ENCODE measurements around the gene CADM1.
A peak's percentile ranks its signal among the peaks of the same experiment; 100 is the strongest.

Gene CADM1

DNA sequence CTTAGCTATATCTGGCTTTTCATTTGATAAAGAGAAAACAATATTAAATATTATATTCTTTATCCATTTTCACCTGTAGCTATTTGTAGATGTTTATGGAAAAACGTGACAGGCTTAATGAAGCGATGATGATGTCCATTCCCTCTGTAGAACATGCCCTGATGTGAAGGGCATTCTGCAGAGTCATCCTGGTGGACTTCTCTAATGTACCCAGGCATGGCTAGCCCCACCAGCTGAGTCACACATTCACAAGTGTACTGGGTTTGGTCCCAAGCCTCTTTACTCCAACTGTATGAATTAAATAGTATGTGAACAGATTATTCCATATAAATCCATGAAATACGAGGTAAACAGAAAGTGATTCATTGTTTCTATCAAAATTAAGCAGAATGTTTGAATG, 139.3 kb downstream of the CADM1 start:
- in situ Hi-C loops (cut with HindIII; ENCODE audit: low sequenced_read_pairs) = no loop called here
- no peak overlapping the region for H3K4me3 ChIP-seq (ENCODE audit: low read depth, low read length)
- DNase-seq (ENCODE audit: low read depth) = no peak
- TF ChIP-seq, protein P1, sequence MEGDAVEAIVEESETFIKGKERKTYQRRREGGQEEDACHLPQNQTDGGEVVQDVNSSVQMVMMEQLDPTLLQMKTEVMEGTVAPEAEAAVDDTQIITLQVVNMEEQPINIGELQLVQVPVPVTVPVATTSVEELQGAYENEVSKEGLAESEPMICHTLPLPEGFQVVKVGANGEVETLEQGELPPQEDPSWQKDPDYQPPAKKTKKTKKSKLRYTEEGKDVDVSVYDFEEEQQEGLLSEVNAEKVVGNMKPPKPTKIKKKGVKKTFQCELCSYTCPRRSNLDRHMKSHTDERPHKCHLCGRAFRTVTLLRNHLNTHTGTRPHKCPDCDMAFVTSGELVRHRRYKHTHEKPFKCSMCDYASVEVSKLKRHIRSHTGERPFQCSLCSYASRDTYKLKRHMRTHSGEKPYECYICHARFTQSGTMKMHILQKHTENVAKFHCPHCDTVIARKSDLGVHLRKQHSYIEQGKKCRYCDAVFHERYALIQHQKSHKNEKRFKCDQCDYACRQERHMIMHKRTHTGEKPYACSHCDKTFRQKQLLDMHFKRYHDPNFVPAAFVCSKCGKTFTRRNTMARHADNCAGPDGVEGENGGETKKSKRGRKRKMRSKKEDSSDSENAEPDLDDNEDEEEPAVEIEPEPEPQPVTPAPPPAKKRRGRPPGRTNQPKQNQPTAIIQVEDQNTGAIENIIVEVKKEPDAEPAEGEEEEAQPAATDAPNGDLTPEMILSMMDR (IDR thresholded peaks at IDR 0.05; ENCODE audit: low read depth, low read length, missing control alignments) = no peak

- no peak overlapping the region for H3K4me3 ChIP-seq (ENCODE audit: low read depth, low read length)
- in situ Hi-C loops (cut with HindIII; ENCODE audit: low sequenced_read_pairs) = no loop called here
- TF ChIP-seq, protein P1 (IDR thresholded peaks at IDR 0.05; ENCODE audit: low read depth, low read length, missing control alignments) = no peak
- DNase-seq (ENCODE audit: low read depth) = no peak
Observed at GRCh38 chr11:115363921-115364320, 140.3 kb downstream of the CADM1 start.

- DNase-seq (ENCODE audit: low read depth) = no peak
- in situ Hi-C loops (cut with HindIII; ENCODE audit: low sequenced_read_pairs) = no loop called here
- no peak overlapping the region for H3K4me3 ChIP-seq (ENCODE audit: low read depth, low read length)
- TF ChIP-seq, protein P1 (IDR thresholded peaks at IDR 0.05; ENCODE audit: low read depth, low read length, missing control alignments) = no peak
Observed at GRCh38 chr11:115363426-115363825, 140.8 kb downstream of the CADM1 start.

DNA sequence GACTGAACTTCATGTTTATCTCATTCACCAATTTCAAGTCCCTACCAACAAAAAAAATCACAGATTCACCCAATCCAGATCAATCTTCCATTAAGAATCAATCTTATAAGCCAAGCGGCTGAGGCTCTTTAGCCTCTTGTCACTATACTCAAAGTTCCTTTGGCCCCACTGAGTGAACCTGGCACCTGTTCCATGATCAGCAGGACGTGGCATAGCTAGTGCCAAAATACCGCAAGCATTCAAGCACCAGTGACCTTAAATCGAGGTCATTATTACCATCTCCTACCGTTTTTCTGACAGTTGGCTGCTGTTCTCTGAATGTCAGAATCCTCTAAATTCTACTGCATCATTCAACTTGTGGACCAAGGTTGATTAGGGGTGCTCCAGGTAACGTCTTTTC, 141.2 kb downstream of the CADM1 start:
- DNase-seq (ENCODE audit: low read depth) = no peak
- TF ChIP-seq, protein P1 (IDR thresholded peaks at IDR 0.05; ENCODE audit: low read depth, low read length, missing control alignments) = no peak

DNA sequence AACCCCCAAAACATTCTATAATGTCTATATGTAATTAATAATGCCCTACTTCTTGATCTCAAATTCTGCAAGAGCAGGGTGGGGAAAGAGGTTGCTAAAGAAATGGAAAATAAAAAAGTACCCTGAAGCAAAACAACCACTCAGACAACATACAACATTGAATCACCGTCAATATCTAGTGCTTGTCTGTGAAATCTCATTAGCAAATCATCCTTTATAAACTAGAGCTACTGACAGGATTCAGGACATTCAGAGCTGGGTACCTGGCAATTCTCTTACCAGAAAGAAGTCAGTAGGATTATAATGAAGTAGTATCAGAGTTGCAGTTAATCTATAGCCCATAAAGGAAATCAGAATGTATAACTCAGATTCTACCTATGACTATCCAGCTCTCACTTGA, 143.2 kb downstream of the CADM1 start:
- H3K4me3 ChIP-seq (ENCODE audit: low read depth, low read length) = no peak overlapping the region
- in situ Hi-C loops (cut with HindIII; ENCODE audit: low sequenced_read_pairs) = no loop called here
- TF ChIP-seq, protein P1 (IDR thresholded peaks at IDR 0.05; ENCODE audit: low read depth, low read length, missing control alignments) = no peak
- DNase-seq (ENCODE audit: low read depth) = no peak

More for the DNA sequence above, 141.2 kb downstream of the CADM1 start:
- in situ Hi-C loops (cut with HindIII; ENCODE audit: low sequenced_read_pairs) = no loop called here
- H3K4me3 ChIP-seq (ENCODE audit: low read depth, low read length) = no peak overlapping the region

DNA sequence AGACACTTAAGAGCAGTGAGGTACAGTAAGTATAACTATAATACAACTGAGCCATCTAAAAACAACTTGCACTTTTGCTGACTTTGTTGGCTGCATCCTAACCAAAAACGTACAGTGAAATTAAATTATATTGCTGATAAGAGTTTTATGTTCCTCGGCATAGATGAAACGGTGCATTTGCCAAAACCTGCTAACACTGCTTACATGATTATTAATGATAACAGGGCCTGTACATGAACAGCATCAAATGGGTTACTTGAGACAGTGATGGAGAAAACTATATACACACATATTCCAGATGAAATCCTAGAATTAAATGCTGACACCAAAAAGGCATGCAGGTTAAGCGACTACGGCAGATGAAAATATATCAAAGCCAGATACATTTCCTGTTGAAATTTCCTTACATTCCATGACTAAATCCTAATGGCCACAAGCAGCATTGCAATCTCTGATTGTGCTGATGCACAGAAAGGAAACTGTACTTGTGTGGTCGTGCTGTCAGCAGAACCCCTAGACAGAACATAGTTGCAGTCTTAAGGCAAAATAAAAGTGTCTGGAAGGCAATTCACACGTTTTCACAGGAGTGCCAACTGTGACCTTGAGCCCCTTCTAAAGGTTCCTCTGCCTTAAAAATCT, 143.9 kb downstream of the CADM1 start:
- no peak overlapping the region for H3K4me3 ChIP-seq (ENCODE audit: low read depth, low read length)
- no peak for DNase-seq (ENCODE audit: low read depth)
- in situ Hi-C loops (cut with HindIII; ENCODE audit: low sequenced_read_pairs) = no loop called here
- TF ChIP-seq, protein P1 (IDR thresholded peaks at IDR 0.05; ENCODE audit: low read depth, low read length, missing control alignments) = peak; percentile 36

Data from astrocyte of the cerebellum (primary cell).